GM23248 (cell line): Measurements from ENCODE around the gene ALPI. TPM values are rescaled to one million over a fixed set of nuclear protein-coding genes. Genes with fewer than 3 reads are reported as not detected.
"Not testable (repeated sequence)": the region's sequence is repeated elsewhere in the genome, so short reads cannot be mapped to it uniquely, and the experiment has no call there.

Experiments
- DNase-seq: peaks from one replicate; pipeline ENCODE4 v3.0.0-alpha.2; 2015
- H2AFZ ChIP-seq: fragments of 200-600 bp; sonication (generic); 2 replicates; pipeline ENCODE4 v1.6.1; 2016; ENCODE audit warnings: antibody characterized with exemption
- H3F3A ChIP-seq: fragments of 200-600 bp; sonication (generic); 2 replicates; pipeline ENCODE4 v1.6.1; 2016; ENCODE audit warnings: mild to moderate bottlenecking, antibody characterized with exemption, mixed run types; ENCODE audit not compliant: insufficient read depth
- H3K27ac ChIP-seq: fragments of 200-600 bp; sonication (generic); 2 replicates; pipeline ENCODE4 v1.5.1; 2016; ENCODE audit warnings: mild to moderate bottlenecking
- H3K27me3 ChIP-seq: fragments of 200-600 bp; sonication (generic); replicated peaks from 2 replicates; pipeline ENCODE4 v1.6.1; 2016; ENCODE audit warnings: mild to moderate bottlenecking; ENCODE audit not compliant: insufficient read depth
- H3K36me3 ChIP-seq: fragments of 200-600 bp; sonication (generic); 2 replicates; pipeline ENCODE4 v1.6.1; 2016; ENCODE audit warnings: low read depth, mild to moderate bottlenecking
- H3K4me1 ChIP-seq: fragments of 200-600 bp; sonication (generic); 2 replicates; pipeline ENCODE4 v1.6.1; 2016; ENCODE audit warnings: mild to moderate bottlenecking; ENCODE audit not compliant: insufficient read depth
- H3K4me2 ChIP-seq: fragments of 200-600 bp; sonication (generic); one replicate; pipeline ENCODE4 v1.6.1; 2016; ENCODE audit warnings: mild to moderate bottlenecking; ENCODE audit not compliant: unreplicated experiment
- H3K4me3 ChIP-seq: fragments of 200-600 bp; sonication (generic); 2 replicates; pipeline ENCODE4 v1.5.1; 2016; ENCODE audit warnings: mild to moderate bottlenecking
- H3K79me2 ChIP-seq: fragments of 200-600 bp; sonication (generic); 2 replicates; pipeline ENCODE4 v1.6.1; 2016; ENCODE audit warnings: mild to moderate bottlenecking; ENCODE audit not compliant: insufficient read depth
- H3K9ac ChIP-seq: fragments of 200-600 bp; sonication (generic); 2 replicates; pipeline ENCODE4 v1.6.1; 2016; ENCODE audit warnings: mild to moderate bottlenecking
- H3K9me2 ChIP-seq: fragments of 200-600 bp; sonication (generic); 2 replicates; pipeline ENCODE4 v1.6.1; 2016; ENCODE audit warnings: mixed run types, mild to moderate bottlenecking, moderate library complexity; ENCODE audit not compliant: insufficient read depth
- H3K9me3 ChIP-seq: fragments of 200-600 bp; sonication (generic); one replicate; pipeline ENCODE4 v1.6.1; 2017; ENCODE audit warnings: low read depth
- H4K20me1 ChIP-seq: fragments of 200-600 bp; sonication (generic); 2 replicates; pipeline ENCODE4 v1.6.0; 2016; ENCODE audit not compliant: insufficient read depth
- EZH2 ChIP-seq: fragments of 200-600 bp; sonication (generic); IDR thresholded peaks from 2 replicates; pipeline ENCODE4 v1.6.1; 2018; ENCODE audit warnings: antibody characterized with exemption, mild to moderate bottlenecking; ENCODE audit not compliant: insufficient read depth, poor library complexity, severe bottlenecking
- EZH2phosphoT487 ChIP-seq: fragments of 200-600 bp; sonication (generic); IDR thresholded peaks from 2 replicates; pipeline ENCODE4 v1.6.1; 2018; ENCODE audit warnings: antibody characterized with exemption, moderate library complexity, mild to moderate bottlenecking, low read depth; ENCODE audit not compliant: insufficient read depth
- WGBS, 2 experiments: methylation state at CpG; one replicate each; pipeline ENCODE4 v1.1.6; 2015 to 2017; ENCODE audit warnings: low lambda C conversion rate in 2 of 2, low coverage in 1 of 2; ENCODE audit errors: missing lambda C conversion rate in 2 of 2; 5-methylcytosine and 5-hydroxymethylcytosine counted together
- in situ Hi-C: fragments of 300-500 bp; cut with MboI; formaldehyde crosslinking; loops from 2 replicates; pipeline ENCODE4 v1.15.0; 2020
- polyA plus RNA-seq: library from polyadenylated mRNA; unstranded; fragments of >200 nt; fragmentation: Nextera tagmentation; extraction: Ambion mirVana; gene quantifications from 2 replicates; pipeline ENCODE4 v1.2.1, GENCODE V29; 2016
- total RNA-seq: library from RNA; depleted of rRNA; stranded (reverse); fragments of >200 nt; shearing (Covaris generic); gene quantifications from 2 replicates; pipeline ENCODE4 v1.2.3, GENCODE V29; 2014

ALPI gene
- total and polyA plus RNA-seq, 2 experiments from 2014 or later = not detected

DNA sequence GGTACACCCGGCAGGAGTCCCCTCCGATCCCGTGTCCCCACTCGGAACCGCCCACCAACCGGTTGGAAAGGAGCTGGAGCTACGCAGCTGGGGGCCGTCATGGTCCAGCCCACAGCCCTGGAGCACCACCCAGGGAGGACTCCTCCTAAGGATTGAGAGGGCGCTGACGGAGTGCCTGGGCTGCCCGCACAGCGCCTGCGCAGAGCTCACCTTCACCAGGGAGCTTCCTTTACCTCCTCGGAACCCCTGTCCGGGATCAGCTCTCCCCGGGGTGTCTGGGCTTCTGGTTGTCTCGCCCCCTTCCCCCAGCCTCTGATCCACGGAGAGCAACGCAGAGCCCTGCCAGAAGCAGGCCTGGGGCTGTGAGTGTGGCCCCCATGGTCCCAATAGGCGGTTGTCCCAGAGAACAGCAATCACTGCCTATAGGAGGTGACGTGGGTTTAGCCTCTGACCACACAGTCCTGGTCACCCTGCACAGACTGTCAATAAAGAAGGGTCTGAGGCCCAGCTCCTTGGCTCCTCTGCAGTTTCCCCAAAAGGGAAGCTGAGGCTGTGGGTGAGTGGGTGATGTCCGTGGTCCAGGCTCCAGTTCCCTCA is 34.7 kb upstream of the ALPI start:
- H4K20me1 ChIP-seq = no peaks in the 10 kb centered on the region
- H2AFZ ChIP-seq = no peak overlapping the region
- no peaks in the 10 kb centered on the region for H3K36me3 ChIP-seq
- H3K4me1 ChIP-seq = no peaks in the 10 kb centered on the region
- H3K4me2 ChIP-seq = no peak overlapping the region
- no peak for DNase-seq
- no peak for TF ChIP-seq EZH2
- no peaks in the 10 kb centered on the region for H3K9me3 ChIP-seq
- peaks cover 76% of the 10 kb centered on the region for H3K27me3 ChIP-seq
- no peaks in the 10 kb centered on the region for H3K9me2 ChIP-seq
- H3K9ac ChIP-seq = no peak overlapping the region
- H3K79me2 ChIP-seq = no peaks in the 10 kb centered on the region
- in situ Hi-C loops = loop anchor here (10.0 kb wide), 1 partner anchor 516 kb away; no protein-coding TSS in a partner anchor
- H3K27ac ChIP-seq = no peak overlapping the region
- H3F3A ChIP-seq = no peaks in the 10 kb centered on the region
- WGBS, 2 experiments = 15 to 23% methylated on average over 17 to 21 of the region's 22 CpGs
- no peak overlapping the region for H3K4me3 ChIP-seq

DNA sequence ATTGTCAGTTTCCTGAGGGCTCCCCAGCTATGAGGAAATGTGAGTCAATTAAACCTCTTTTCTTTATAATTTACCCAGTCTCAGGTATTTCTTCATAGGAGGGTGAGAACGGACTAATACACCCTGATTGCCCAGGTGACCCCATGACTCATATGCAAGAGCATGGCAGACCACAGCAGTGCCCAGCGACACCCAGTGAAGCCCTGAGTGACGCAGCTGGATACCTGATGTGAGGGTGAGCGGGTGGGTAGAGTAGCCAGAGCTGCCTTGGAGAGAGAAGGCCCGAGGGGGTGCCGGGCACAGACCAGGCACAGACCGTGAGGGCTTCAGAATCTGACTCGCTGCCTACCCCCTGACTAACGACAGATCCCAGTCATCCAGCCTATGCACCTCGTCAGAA is 33.9 kb upstream of the ALPI start:
- Histone ChIP-seq H3K4me2 (no peak overlapping the region), H3K79me2 (no peaks in the 10 kb centered on the region), H2AFZ (no peak overlapping the region), H3K9me3 (no peaks in the 10 kb centered on the region), H3K36me3 (no peaks in the 10 kb centered on the region), H4K20me1 (no peaks in the 10 kb centered on the region), H3F3A (no peaks in the 10 kb centered on the region), H3K4me1 (no peaks in the 10 kb centered on the region), H3K27ac (no peak overlapping the region), H3K4me3 (no peak overlapping the region), H3K9ac (no peak overlapping the region), H3K9me2 (no peaks in the 10 kb centered on the region), H3K27me3 (peaks cover 78% of the 10 kb centered on the region)
- in situ Hi-C loops = loop anchor here (10.0 kb wide), 1 partner anchor 517 kb away; no protein-coding TSS in a partner anchor
- 83 to 88% methylated on average over 10 of the region's 10 CpGs for WGBS, 2 experiments
- TF ChIP-seq EZH2 = no peak
- TF ChIP-seq EZH2phosphoT487 = no peak
- DNase-seq = no peak

DNA sequence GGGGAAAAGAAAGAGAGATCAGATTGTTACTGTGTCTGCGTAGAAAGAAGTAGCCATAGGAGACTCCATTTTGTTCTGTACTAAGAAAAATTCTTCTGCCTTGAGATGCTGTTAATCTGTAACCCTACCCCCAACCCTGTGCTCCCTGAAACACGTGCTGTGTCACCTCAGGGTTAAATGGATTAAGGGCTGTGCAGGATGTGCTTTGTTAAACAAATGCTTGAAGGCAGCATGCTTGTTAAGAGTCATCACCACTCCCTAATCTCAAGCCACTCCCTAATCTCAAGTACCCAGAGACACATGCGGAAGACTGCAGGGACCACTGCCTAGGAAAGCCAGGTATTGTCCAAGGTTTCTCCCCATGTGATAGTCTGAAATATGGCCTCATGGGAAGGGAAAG is 33.0 kb upstream of the ALPI start:
- not testable (repeated sequence) for H3F3A ChIP-seq, H3K79me2 ChIP-seq, H3K9me3 ChIP-seq, H4K20me1 ChIP-seq, H3K9ac ChIP-seq, H2AFZ ChIP-seq, H3K4me2 ChIP-seq, H3K9me2 ChIP-seq, H3K4me1 ChIP-seq, H3K27ac ChIP-seq, H3K4me3 ChIP-seq, H3K36me3 ChIP-seq, DNase-seq
- in situ Hi-C loops = loop anchor here (10.0 kb wide), 1 partner anchor 518 kb away; no protein-coding TSS in a partner anchor
- WGBS, 2 experiments = 5 to 10% methylated on average over 3 of the region's 3 CpGs
- H3K27me3 ChIP-seq = peaks cover 77% of the 10 kb centered on the region

DNA sequence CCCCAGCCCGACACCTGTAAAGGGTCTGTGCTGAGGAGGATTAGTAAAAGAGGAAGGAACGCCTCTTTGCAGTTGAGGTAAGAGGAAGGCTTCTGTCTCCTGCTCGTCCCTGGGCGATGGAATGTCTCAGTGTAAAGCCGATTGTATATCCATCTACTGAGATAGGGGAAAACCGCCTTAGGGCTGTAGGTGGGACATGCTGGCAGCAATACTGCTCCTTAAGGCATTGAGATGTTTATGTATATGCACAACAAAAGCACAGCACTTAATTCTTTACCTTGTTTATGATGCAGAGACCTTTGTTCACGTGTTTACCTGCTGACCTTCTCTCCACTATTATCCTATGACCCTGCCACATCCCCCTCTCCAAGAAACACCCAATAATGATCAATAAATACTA is 32.5 kb upstream of the ALPI start:
- peaks cover 74% of the 10 kb centered on the region for H3K27me3 ChIP-seq
- not testable (repeated sequence) for H3K9me2 ChIP-seq, H3K4me2 ChIP-seq, H4K20me1 ChIP-seq, H3K27ac ChIP-seq, DNase-seq, H3K4me3 ChIP-seq, H3K4me1 ChIP-seq, H3K9me3 ChIP-seq, H3F3A ChIP-seq, H3K36me3 ChIP-seq, H3K9ac ChIP-seq, H2AFZ ChIP-seq, H3K79me2 ChIP-seq
- 5 to 7% methylated on average over 7 of the region's 7 CpGs for WGBS, 2 experiments
- in situ Hi-C loops = loop anchor here (10.0 kb wide), 1 partner anchor 519 kb away; no protein-coding TSS in a partner anchor
